Measurements from ENCODE around the gene CBFA2T2. TPM values are rescaled to one million over a fixed set of nuclear protein-coding genes. Genes with fewer than 3 reads are reported as not detected.

CBFA2T2 gene
- total and polyA plus RNA-seq, 2 of the 4 experiments (the other 2 are of a cell fraction), result 3.8 to 6.2 TPM

DNA sequence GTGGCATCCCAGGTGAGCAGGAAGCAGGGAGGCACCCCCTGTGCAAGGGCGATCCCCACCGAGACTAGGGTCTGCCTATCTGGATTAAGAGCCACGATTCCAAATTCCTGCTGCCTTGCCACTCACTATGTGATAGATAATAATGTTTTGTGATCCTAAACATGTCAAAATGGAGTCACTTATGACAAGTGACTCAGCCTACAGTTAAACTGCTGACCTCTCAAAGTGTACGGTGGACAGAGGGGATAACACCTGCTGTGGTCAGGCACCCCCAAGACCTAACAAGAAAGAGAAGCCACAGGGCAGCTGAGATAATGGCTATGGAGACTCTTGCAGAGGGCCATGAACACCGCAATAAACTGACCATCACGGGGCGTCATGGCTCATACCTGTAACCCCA is 30.3 kb upstream of the CBFA2T2 start:
- CTCF ChIA-PET, result no interaction called here
- Histone ChIP-seq H3K56ac (ENCODE audit: extremely low read depth, insufficient read depth, low read length) (no peak overlapping the region), H3K4me2 (ENCODE audit: low read depth, low read length) (no peak overlapping the region), H3K9ac (ENCODE audit: low read depth, low read length) (no peak overlapping the region), H2AFZ (replicated peaks; ENCODE audit: low read length, poor library complexity) (no peak overlapping the region), H3K23ac (ENCODE audit: low read depth, low read length) (no peak overlapping the region), H2BK5ac (ENCODE audit: low read depth, low read length, poor library complexity, severe bottlenecking) (no peak overlapping the region), H4K5ac (ENCODE audit: low read depth, low read length) (no peak overlapping the region), H3K9me3 (ENCODE audit: control insufficient read depth, insufficient read depth, low read length) (no peaks in the 10 kb centered on the region), H3K4me1 (ENCODE audit: control insufficient read depth, insufficient read depth, low read length) (no peaks in the 10 kb centered on the region), H2BK120ac (ENCODE audit: low read depth, low read length) (no peak overlapping the region), H3K79me1 (ENCODE audit: low read depth in 1 of 2, low read length in 2 of 2) (no peaks in the 10 kb centered on the region), H3K4me3 (ENCODE audit: insufficient read depth, low read depth, low read length) (no peak overlapping the region), H3K27ac (ENCODE audit: insufficient read depth, low read length) (no peak overlapping the region), H3K4ac (ENCODE audit: low read depth, low read length) (no peak overlapping the region), H2BK20ac (ENCODE audit: low read depth, low read length) (no peak overlapping the region), H3K36me3 (ENCODE audit: control insufficient read depth, insufficient read depth, low read length) (no peaks in the 10 kb centered on the region), H4K8ac (ENCODE audit: low read depth in 2 of 2, low read length in 2 of 2) (no peak overlapping the region), H4K91ac (ENCODE audit: insufficient read depth, low read depth, low read length) (no peak overlapping the region), H3K14ac (replicated peaks; ENCODE audit: low read depth, low read length) (no peak overlapping the region), H2AK9ac (replicated peaks; ENCODE audit: low read depth, low read length, poor library complexity) (no peak overlapping the region), H3K18ac (ENCODE audit: low read depth, low read length) (no peak overlapping the region), H3K27me3 (ENCODE audit: control insufficient read depth, insufficient read depth, low read length) (no peaks in the 10 kb centered on the region; the same call in 1 of the 2 replicates), H3K9me1 (ENCODE audit: insufficient read depth, low read length) (no peaks in the 10 kb centered on the region), H2BK15ac (ENCODE audit: low read depth, low read length) (no peak overlapping the region), H2AK5ac (ENCODE audit: low read depth, low read length) (no peak overlapping the region), H4K20me1 (ENCODE audit: insufficient read depth, low read length) (no peaks in the 10 kb centered on the region; the same call in 1 of the 2 replicates)
- TF ChIP-seq RAD21 (IDR thresholded peaks at IDR 0.05; ENCODE audit: low read length), result no peak
- no peak for DNase-seq
- no CpG with 5 or more reads among the region's 7 CpGs for WGBS, 2 experiments (ENCODE audit: extremely low coverage in 2 of 2, insufficient read length in 1 of 2)
- intact Hi-C loops (cut with micrococcal nuclease), result loop anchor here (10.0 kb wide), 1 partner anchor 55 kb away; no protein-coding TSS in a partner anchor
- POLR2A ChIA-PET (ENCODE audit: unreplicated experiment), result no interaction called here
- ATAC-seq (ENCODE audit: low read depth), result no peak
- in situ Hi-C loops (cut with MboI; ENCODE audit: low sequenced_read_pairs), result no loop called here
- no TSS peak for BruUV-seq (replicated peaks)
- dilution Hi-C loops (cut with HindIII; ENCODE audit: low sequenced_read_pairs, unreplicated experiment), result no loop called here

Measured in IMR-90 (cell line).